Liver (tissue), 3 donors: ENCODE data around the gene ABCA13.

ENCODE experiments used
- CTCF ChIP-seq: fragments of 150-350 bp; IDR thresholded peaks from 2 replicates; pipeline ENCODE4 v1.5.1; 2017; ENCODE audit warnings: improper control_type of control experiment, low read depth, low read length; ENCODE audit not compliant: missing input control
- SP1 ChIP-seq: IDR thresholded peaks from 2 replicates; pipeline ENCODE4 v1.6.1; 2018; ENCODE audit warnings: antibody characterized with exemption, mild to moderate bottlenecking
- donor health status: healthy.
- donor health status: healthy.

DNA sequence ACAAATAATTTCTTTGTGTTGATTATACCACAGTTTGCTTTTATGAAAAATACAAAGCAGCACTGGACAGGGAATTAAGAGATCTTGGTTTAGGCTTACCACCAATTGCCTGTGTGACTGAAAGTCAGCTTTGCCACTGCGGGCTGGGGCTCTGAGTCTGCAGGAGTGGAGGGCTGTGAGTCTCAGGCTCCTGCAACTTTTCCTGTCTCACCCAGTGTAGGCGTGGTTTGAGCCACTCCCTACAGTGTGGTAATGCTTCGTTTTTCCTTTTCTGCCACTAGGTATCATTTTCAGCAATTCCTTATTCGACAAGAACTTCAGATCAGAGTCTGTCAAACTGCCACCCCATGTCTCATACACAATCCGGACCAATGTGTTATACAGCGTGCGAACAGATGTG lies 180.6 kb downstream of the ABCA13 start:
- no peak for TF ChIP-seq SP1
- TF ChIP-seq CTCF = no peak
